ENCODE results near the gene SNX8.

SNX8 gene

DNA sequence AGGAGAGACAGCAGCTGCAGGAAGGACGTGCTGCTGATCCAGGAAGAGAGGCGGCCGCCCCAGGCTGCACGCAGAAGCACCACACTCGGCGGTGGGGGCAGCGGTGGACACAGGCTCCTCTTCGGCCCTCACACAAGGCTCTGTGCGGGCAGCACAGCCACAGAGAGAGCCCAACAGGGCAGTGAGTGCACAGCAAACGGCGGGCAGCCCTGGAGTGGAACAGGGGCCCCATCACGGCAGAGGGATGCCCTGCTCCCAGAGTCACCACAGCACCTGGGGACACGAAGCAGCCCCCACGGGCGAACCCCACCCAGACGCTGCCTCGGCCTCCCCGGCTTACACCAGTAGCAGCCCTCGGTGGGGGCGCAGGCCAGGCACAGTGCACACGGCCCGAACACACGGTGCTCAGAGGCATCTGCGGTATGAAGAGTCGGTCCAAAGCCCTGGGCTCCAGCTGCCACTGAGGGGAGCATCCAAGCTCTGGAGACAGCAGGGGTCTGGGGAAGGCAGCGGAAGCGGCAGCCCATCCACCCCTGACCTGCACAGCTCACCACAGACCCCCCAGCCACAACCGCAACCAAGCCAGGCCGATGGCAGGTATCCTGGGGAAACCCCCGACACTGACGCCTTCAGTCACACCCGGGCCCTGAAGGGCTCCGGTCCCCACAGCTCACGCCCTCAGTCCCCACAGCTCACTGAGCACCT is 55.4 kb downstream of the SNX8 start:
- peak; percentile 15 to 36 for DNase-seq

DNA sequence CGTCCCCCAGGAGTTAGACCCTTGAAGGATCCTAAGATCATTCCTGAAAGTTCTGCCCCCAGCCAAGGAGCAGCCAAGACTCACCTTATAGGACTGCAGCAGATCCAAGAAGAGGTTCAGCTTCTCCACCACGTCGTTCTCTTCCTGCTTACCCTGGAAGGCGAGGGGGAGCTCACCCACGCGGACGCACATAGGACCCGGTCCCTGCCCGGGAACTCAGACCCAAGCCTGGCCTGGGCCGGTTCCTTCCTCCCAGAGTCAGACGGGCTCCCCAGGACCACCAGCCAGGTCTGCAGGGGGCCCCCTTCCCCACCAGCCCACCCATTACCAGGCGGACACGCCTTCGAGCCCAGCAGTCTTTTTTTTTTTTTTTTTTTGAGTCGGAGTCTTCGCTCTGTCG is 56.6 kb downstream of the SNX8 start:
- no peak for DNase-seq

DNA sequence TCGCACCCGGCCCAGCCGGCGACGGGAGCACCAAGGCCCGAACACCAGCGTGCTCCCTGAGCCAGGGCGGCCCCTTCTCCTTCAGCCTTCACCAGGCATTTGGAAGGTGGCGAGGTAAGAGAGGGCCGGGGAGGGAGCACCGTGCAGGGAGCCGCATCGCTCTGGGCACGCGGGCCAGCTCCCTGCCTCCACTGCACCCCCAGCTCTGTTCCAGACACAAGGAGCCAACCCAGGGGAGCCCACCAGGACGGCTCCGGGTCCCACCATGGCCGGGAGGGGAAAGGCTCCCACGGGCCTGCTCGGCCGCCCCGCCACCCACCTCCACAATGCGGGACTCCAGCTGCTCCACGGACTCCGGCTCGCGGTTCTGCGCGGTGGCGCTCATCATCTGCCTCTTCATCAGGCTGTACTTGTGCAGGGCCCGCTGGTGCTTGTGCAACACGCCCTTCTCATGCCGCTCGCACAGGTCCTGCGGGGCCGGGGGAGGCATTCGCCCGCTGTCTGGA is 57.1 kb downstream of the SNX8 start:
- DNase-seq: no peak

GRCh38 chr7:2256306-2257045 is 57.8 kb downstream of the SNX8 start:
- DNase-seq: no peak

DNA sequence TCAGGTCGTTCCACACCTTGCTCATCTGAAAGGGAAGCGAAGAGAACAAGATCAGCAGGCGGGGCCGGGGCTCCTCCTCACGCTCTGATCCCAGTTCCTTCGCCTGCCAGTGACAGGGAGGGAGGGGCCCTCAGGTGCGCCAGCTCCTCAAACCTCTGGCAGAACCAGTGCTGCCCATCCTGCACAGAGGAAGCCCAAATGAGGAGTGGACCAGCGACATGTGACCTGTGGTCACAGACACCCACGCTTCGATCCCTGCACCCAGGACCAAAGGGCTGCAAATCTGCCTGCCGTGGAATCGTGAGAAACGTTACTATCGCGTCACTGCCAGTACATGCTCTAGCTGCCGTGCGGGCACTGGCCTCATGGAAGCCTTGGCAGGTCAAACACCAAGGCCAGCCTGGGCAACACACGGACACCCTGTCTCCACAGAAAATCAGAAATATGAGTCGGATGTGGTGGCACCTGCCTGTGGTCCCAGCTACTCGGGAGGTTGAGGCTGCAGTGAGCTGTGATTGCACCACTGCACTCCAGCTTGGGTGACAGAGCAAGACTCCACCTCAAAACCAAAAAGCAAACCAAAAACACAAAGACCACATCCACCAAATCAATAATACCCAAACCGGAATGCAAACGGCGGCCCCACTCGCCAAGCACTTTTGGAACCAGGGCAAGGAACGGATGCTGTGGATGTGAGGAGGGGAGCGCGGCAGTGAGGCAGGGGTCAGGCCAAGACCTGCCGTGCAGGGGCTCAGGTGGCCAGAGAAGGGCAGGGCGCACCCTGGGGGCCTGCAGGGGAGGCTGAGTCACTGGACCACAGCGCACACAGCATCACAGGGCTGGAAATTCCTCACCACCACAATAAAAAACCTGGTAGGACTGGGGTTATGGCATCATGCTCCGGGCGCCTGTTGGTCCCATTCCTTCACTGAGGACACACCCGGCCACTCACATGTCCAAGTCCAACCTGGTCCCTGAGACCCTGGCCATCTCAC is 58.8 kb downstream of the SNX8 start:
- no peak for DNase-seq

GRCh38 chr7:2254429-2255144 is 59.7 kb downstream of the SNX8 start:
- no peak for DNase-seq

DNA sequence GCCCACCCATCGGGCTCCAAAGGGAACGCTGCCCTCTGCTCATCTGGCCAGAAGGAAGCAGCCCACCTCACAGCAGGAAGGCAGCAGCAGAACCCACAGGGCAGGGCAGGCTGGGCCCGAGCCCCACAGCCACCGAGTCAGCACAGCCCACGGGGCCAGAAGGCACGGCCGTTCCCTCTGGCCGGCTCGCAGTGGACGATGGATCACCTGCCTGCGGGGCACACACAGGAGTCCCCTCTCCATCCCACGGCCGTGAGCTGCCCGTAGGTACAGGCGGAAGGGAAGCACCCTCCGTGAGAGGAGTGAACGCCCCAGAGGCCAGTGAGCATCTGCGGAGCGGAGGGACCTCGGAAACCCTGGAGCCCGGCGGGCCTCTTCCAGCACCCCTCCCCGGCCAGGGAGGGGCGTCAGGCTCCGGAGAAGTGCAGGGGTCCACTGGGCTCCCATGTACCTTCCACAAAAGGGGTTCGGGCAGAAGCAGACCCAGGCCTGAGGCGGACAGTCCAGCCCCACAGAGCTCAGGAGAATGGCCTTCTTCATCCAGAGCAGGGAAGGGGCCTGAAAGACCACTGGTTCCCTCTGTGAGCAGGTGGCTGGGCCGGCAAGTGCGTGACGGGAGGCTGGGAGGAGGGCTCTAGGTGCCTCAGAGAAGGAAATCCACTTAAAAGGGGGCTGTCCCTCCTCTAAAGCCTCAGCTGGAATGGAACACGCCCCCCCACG is 60.6 kb downstream of the SNX8 start:
- no peak for DNase-seq

- no peak for DNase-seq
Observed at GRCh38 chr7:2253021-2253420, 61.2 kb downstream of the SNX8 start.

GRCh38 chr7:2251841-2252771 is 62.1 kb downstream of the SNX8 start:
- DNase-seq: no peak

DNA sequence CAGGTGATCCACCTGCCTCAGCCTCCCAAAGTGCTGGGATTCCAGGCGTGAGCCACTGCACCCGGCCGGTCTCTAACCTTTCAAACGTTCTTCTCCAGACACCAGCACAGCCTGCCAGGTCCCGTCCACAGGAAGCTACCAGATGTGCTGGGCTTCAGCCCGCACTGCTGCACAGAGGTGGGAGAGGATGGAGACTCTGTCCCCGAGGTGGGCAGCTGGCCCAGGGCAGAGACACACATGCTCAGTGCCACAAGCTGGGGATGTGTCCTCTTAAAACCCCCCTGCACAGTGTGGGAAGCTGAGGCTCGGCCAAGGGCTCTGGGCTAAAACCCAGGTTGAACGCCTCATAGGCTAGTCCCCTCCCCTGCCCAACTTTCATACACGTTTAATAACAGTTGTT is 62.9 kb downstream of the SNX8 start:
- DNase-seq: no peak

DNA sequence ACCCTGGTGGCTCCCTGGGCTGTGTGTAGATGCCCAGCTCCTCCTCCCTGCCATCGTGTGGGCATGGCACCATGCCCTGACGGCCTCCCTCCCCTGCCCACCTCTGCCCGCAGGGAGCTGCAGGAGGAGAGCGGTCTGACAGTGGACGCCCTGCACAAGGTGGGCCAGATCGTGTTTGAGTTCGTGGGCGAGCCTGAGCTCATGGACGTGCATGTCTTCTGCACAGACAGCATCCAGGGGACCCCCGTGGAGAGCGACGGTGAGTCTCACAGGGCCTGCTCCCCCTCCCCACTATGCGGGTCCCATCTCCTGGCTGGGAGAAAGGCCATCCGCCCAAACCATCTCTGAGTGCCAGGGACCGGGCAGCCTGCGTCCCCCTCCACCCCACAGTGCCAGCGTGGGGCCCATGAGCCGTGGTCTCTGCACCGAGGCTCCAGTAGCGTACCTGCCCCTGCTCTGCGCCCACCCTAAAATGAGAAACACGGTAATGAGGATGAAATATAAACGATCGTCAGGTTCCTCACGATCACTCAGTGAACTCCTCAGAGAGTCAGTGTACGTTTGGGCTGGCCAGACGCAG is 64.4 kb downstream of the SNX8 start:
- no peak for DNase-seq

DNA sequence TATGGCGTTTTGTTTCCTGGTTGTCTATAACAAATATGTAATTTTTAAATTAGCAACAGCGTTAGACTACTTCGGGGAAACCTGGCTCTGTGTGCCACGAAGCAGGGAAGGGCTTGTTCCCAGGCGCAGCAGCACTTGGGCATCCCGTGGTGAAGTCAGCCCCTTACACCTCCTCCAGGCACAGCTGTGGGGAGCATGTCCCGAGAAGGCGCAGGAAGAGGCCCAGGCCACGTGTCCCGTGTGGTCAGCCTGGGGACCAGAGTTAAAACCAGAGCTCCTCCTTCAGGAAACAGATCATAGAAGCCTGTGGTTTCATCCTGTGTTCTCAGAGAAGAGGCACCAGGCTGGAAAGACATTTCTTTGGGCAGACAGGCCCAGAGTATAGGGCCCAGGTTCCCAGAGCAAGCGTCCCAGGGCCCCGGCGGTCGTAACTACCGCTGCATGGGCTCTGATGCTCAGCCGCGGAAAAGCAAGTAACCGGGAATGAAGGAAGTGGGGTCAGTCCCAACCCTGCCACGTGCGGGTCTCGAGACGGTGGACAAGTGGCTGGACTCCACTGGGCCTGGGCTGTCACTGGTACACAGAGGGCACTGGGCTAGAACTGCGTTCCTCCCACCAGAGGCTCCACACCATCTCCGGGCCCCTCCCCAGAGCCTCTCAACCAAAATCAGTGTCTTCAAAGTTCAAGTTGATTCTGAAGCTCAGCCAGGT is 65.1 kb downstream of the SNX8 start:
- DNase-seq: peak; percentile 15 to 28

- DNase-seq: peak in 1 of 2 donors; percentile 20
Observed at GRCh38 chr7:2247141-2247995, 66.9 kb downstream of the SNX8 start.

- no peak for DNase-seq
Observed at GRCh38 chr7:2245883-2246675, 68.2 kb downstream of the SNX8 start.

GRCh38 chr7:2244404-2244995 is 69.7 kb downstream of the SNX8 start:
- no peak for DNase-seq

DNA sequence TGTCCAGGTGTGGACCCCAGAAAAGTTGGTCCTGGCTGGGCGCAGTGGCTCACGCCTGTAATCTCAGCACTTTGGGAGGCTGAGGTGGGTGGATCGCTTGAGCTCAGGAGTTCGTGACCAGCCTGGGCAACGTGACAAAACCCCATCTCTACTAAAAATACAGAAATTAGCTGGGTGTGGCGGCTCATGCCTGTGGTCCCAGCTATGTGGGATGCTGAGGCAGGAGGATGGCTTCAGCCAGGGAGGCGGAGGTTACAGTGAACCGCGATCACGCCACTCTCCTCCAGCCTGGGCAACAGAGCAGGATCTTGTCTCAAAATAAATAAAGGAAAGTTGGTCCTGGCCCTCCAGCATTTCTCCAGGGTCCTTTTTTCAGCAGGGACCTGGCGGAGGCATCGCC is 70.8 kb downstream of the SNX8 start:
- no peak for DNase-seq

All from CD4-positive, alpha-beta T cell treated with Interferon alpha-2 for 1 hour (primary cell).